B cell (primary cell): ENCODE data around the gene DHX9. TPM values are rescaled to one million over a fixed set of nuclear protein-coding genes. Genes with fewer than 3 reads are reported as not detected.
A peak's percentile ranks its signal among the peaks of the same experiment; 100 is the strongest.

Experiments
- ATAC-seq: fragments of 200-7000 bp; cut with Tn5 transposase; one replicate; pipeline ENCODE4 v1.10.0; 2021; ENCODE audit warnings: low read depth, mild to moderate bottlenecking, moderate number of reproducible peaks, moderate library complexity
- CTCF ChIA-PET: fragments of 350-600 bp; sonication (Branson Sonifier 250); formaldehyde crosslinking; loops from one replicate; lab custom pipeline; 2021; ENCODE audit warnings: antibody characterized with exemption, inconsistent platforms; lab: Charles Lee
- POLR2A ChIA-PET: fragments of 350-600 bp; sonication (Branson Sonifier 250); formaldehyde crosslinking; loops from one replicate; lab custom pipeline; 2021; ENCODE audit warnings: antibody characterized with exemption; lab: Charles Lee
- DNase-seq: peaks from one replicate; pipeline ENCODE4 v3.0.0; 2013
- H2AFZ ChIP-seq: 2 replicates; pipeline ENCODE4 v1.6.1; 2012; ENCODE audit warnings: mild to moderate bottlenecking, low read depth, low read length; ENCODE audit not compliant: insufficient read depth, poor library complexity, severe bottlenecking
- H3K27ac ChIP-seq, 2 donors: 1 replicate in 1 of 2; 2 replicates in 1 of 2; pipeline ENCODE4 v1.5.1; 2012 to 2013; ENCODE audit warnings: low read length in 2 of 2, mild to moderate bottlenecking in 2 of 2, moderate library complexity in 1 of 2
- H3K27me3 ChIP-seq, 4 experiments: fragments of 200-600 bp in 1 of 4; sonication (generic) in 1 of 4; replicated peaks in 1 of 4; 1 replicate in 2 of 4; 2 replicates in 2 of 4; pipeline versions ENCODE4 v1.6.1 to v1.7.0; 2013 to 2016; ENCODE audit warnings: low read length in 3 of 4, mild to moderate bottlenecking in 2 of 4, mixed read lengths in 1 of 4, moderate library complexity in 1 of 4; ENCODE audit not compliant: insufficient read depth in 4 of 4, control insufficient read depth in 3 of 4; ENCODE audit errors: control extremely low read depth in 1 of 4
- H3K36me3 ChIP-seq, 2 experiments: replicated peaks in 1 of 2; 1 replicate in 1 of 2; 2 replicates in 1 of 2; pipeline versions ENCODE4 v1.6.1 to v1.7.1; 2013; ENCODE audit warnings: low read length in 1 of 2; ENCODE audit not compliant: insufficient read depth in 2 of 2, control insufficient read depth in 1 of 2; ENCODE audit errors: control extremely low read depth in 1 of 2, extremely low read depth in 1 of 2
- H3K4me1 ChIP-seq, 2 donors: fragments of 200-600 bp in 1 of 2; sonication (generic) in 1 of 2; 1 replicate in 1 of 2; 2 replicates in 1 of 2; pipeline versions ENCODE4 v1.5.1 to v1.6.1; 2013 to 2017; ENCODE audit warnings: low read length in 2 of 2; ENCODE audit not compliant: control insufficient read depth in 2 of 2, insufficient read depth in 2 of 2
- H3K4me2 ChIP-seq: replicated peaks from 2 replicates; pipeline ENCODE3; 2012; ENCODE audit warnings: mild to moderate bottlenecking, low read depth, low read length; ENCODE audit not compliant: poor library complexity, severe bottlenecking
- H3K4me3 ChIP-seq, 5 experiments: fragments of 200-600 bp in 1 of 5; sonication (generic) in 1 of 5; 1 replicate in 3 of 5; 2 replicates in 2 of 5; pipeline versions ENCODE4 v1.5.1 to v1.7.0; 2011 to 2016; ENCODE audit warnings: low read length in 4 of 5, mild to moderate bottlenecking in 4 of 5, low read depth in 2 of 5, control low read depth in 1 of 5, moderate library complexity in 1 of 5; ENCODE audit not compliant: insufficient read depth in 1 of 5; ENCODE audit errors: control extremely low read depth in 1 of 5, extremely low read depth in 1 of 5
- H3K79me2 ChIP-seq: fragments of 200-600 bp; sonication (generic); one replicate; pipeline ENCODE4 v1.6.0; 2016; ENCODE audit warnings: low read length; ENCODE audit not compliant: control insufficient read depth, insufficient read depth
- H3K9ac ChIP-seq: fragments of 200-600 bp; sonication (generic); 2 replicates; pipeline ENCODE4 v1.6.1; 2017; ENCODE audit warnings: mild to moderate bottlenecking, low read length, moderate library complexity
- H3K9me3 ChIP-seq, 3 donors: one replicate each; pipeline versions ENCODE4 v1.6.1 to v1.7.1; 2013; ENCODE audit warnings: low read length in 2 of 3; ENCODE audit not compliant: control insufficient read depth in 2 of 3, insufficient read depth in 1 of 3; ENCODE audit errors: control extremely low read depth in 1 of 3
- H4K20me1 ChIP-seq: 2 replicates; pipeline ENCODE4 v1.6.0; 2012; ENCODE audit warnings: mild to moderate bottlenecking, low read length; ENCODE audit not compliant: insufficient read depth, control insufficient read depth, poor library complexity, severe bottlenecking
- H3K27ac Mint-ChIP-seq: one replicate; pipeline ENCODE4 v1.8.0; 2021; ENCODE audit warnings: mixed read lengths
- H3K27me3 Mint-ChIP-seq: one replicate; pipeline ENCODE4 v1.8.0; 2021; ENCODE audit warnings: mixed read lengths
- H3K4me1 Mint-ChIP-seq: one replicate; pipeline ENCODE4 v1.8.0; 2021; ENCODE audit warnings: mixed read lengths
- H3K4me3 Mint-ChIP-seq: one replicate; pipeline ENCODE4 v1.8.0; 2021; ENCODE audit warnings: mixed read lengths
- H3K9me3 Mint-ChIP-seq: one replicate; pipeline ENCODE4 v1.8.0; 2022; ENCODE audit warnings: mixed read lengths; ENCODE audit not compliant: insufficient read depth
- CTCF ChIP-seq: fragments of 200-600 bp; IDR thresholded peaks from one replicate; pipeline ENCODE4 v1.8.0; 2022; ENCODE audit warnings: antibody characterized with exemption, mild to moderate bottlenecking
- EZH2 ChIP-seq: IDR thresholded peaks from 2 replicates; pipeline ENCODE4 v1.6.1; 2012; ENCODE audit warnings: borderline replicate concordance, low read depth, mild to moderate bottlenecking, moderate library complexity, low read length; ENCODE audit not compliant: insufficient read depth, poor library complexity, severe bottlenecking
- WGBS: methylation state at CpG from one replicate; pipeline ENCODE4 v1.1.5; 2013; ENCODE audit warnings: missing lambda C conversion rate; ENCODE audit not compliant: insufficient coverage; 5-methylcytosine and 5-hydroxymethylcytosine counted together
- intact Hi-C: fragments of 100-400 bp; cut with micrococcal nuclease; formaldehyde crosslinking; loops from one replicate; pipeline ENCODE4 v1.10.0; 2022
- polyA plus RNA-seq: library from polyadenylated mRNA; depleted of rRNA; stranded (reverse); fragments of >200 nt; gene quantifications from 2 replicates; pipeline ENCODE4 v1.2.3, GENCODE V29; 2012
- total RNA-seq, 2 donors: library from RNA; stranded (reverse); fragments of 120-200 nt in 1 of 2; gene quantifications; 1 replicate in 1 of 2; 2 replicates in 1 of 2; pipeline versions ENCODE4 v1.2.3 to v1.2.4, GENCODE V29; 2013 to 2022

Gene DHX9
- total and polyA plus RNA-seq, 2 donors (not counting 1 experiment from before 2014, with no cell fraction given), result 70.6 to 213 TPM

GRCh38 chr1:182816863-182817262, 22.3 kb upstream of the DHX9 start:
- WGBS, result no CpG with 5 or more reads among the region's 2 CpGs
- H3K27ac ChIP-seq, result no peak overlapping the region
- CTCF ChIA-PET, result interaction anchor here (1.6 kb wide), 1 partner anchor 221 kb away, joined by 4 read pairs; no protein-coding TSS in a partner anchor

GRCh38 chr1:182817802-182818201, 21.3 kb upstream of the DHX9 start:
- TF ChIP-seq EZH2 (no peak), CTCF (no peak)
- ChIA-PET CTCF (interaction anchor here (1.6 kb wide), 1 partner anchor 222 kb away, joined by 4 read pairs; no protein-coding TSS in a partner anchor), POLR2A (no interaction called here)
- Histone ChIP-seq H3K4me3 (no peak overlapping the region), H3K9ac (no peak overlapping the region), H2AFZ (no peak overlapping the region), H3K27ac (no peak overlapping the region), H3K79me2 (no peaks in the 10 kb centered on the region), H3K4me2 (no peak overlapping the region), H3K27me3 (no peaks in the 10 kb centered on the region), H3K4me1 (peaks cover 4 to 8% of the 10 kb centered on the region in 2 donors), H3K36me3 (no peaks in the 10 kb centered on the region), H4K20me1 (no peaks in the 10 kb centered on the region), H3K9me3 (no peaks in the 10 kb centered on the region)
- Mint-ChIP-seq H3K27me3 (peaks cover 5% of the 10 kb centered on the region), H3K9me3 (no peaks in the 10 kb centered on the region), H3K27ac (no peak overlapping the region), H3K4me3 (no peak overlapping the region), H3K4me1 (peaks cover 11% of the 10 kb centered on the region)
- DNase-seq, result no peak
- intact Hi-C loops, result no loop called here
- ATAC-seq, result peak; percentile 60
- WGBS, result 20% methylated on average over 1 of the region's 3 CpGs

More at GRCh38 chr1:182816863-182817262, 22.3 kb upstream of the DHX9 start:
- ATAC-seq, result no peak
- Histone ChIP-seq H3K27me3 (no peaks in the 10 kb centered on the region), H3K9me3 (no peaks in the 10 kb centered on the region), H4K20me1 (no peaks in the 10 kb centered on the region), H2AFZ (no peak overlapping the region), H3K4me3 (no peak overlapping the region), H3K36me3 (no peaks in the 10 kb centered on the region), H3K4me2 (no peak overlapping the region), H3K4me1 (peaks cover 4 to 8% of the 10 kb centered on the region in 2 donors), H3K9ac (no peak overlapping the region), H3K79me2 (no peaks in the 10 kb centered on the region)
- POLR2A ChIA-PET, result no interaction called here
- no peak overlapping the region for H3K27ac Mint-ChIP-seq
- H3K27me3 Mint-ChIP-seq, result peaks cover 5% of the 10 kb centered on the region
- peaks cover 11% of the 10 kb centered on the region for H3K4me1 Mint-ChIP-seq
- no peak for DNase-seq
- H3K9me3 Mint-ChIP-seq, result no peaks in the 10 kb centered on the region
- no peak overlapping the region for H3K4me3 Mint-ChIP-seq
- intact Hi-C loops, result no loop called here
- no peak for TF ChIP-seq CTCF
- no peak for TF ChIP-seq EZH2
